GM21526 (cell line): ENCODE data around the gene PLB1.
"Not testable (repeated sequence)": the region's sequence is repeated elsewhere in the genome, so short reads cannot be mapped to it uniquely, and the experiment has no call there.

Source experiments
- ATAC-seq: cut with Tn5 transposase; IDR thresholded peaks from one replicate; pipeline ENCODE4 v1.9.1; 2021; ENCODE audit warnings: moderate library complexity; ENCODE audit not compliant: unreplicated experiment, low FRiP score

PLB1 gene

DNA sequence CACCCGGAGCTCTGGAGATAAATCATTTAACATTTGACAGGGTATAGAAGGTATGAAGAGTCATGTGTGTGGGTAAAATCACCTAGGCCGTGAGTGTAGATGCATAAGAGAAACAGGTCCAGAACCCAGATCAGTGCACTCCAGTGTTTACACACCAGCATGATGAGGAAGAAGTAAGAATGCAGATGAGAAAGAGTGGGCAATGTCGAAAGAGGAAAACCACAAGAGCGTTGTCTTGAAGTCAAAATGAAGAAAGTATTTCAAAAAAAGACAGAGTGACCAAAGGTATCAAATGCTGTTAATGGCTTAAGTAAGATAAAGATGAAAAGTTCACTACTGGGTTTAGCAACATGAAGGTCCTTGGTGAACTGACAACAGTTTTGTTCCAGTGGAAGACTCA lies 32.0 kb upstream of the PLB1 start:
- no peak for ATAC-seq

DNA sequence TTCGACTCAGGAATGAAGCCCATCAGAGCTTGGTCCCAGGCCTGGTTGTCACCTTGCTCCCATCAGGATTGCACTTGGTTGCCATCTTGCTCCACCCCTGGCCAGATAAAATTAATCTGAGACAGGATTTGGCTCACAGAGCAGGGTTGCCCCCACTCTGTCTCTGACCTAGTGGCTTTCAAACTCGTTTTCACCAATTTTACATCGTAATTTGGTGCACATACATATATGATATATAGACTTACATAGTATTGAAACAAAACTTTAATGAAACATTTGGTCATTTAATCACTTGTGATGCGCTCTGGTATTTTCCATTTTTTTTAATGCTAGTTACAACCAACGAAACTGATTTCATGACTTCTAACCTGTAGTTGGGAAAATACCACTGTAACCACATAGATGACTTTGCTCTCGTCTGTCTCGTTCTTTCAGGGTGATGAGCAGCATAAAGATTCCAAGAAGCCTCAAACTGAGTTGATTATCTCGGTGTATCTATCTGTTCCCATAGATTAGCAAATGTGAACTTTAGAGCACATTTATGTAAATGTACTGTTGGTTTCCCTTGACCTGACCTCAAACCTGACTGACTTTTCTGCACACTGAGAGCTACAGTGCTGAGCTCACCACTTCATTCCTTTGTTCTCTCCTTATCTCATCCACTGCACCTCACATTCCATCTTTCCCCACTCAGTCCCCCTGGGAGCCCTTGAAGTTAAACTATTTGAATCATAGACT lies 30.5 kb upstream of the PLB1 start:
- no peak for ATAC-seq

DNA sequence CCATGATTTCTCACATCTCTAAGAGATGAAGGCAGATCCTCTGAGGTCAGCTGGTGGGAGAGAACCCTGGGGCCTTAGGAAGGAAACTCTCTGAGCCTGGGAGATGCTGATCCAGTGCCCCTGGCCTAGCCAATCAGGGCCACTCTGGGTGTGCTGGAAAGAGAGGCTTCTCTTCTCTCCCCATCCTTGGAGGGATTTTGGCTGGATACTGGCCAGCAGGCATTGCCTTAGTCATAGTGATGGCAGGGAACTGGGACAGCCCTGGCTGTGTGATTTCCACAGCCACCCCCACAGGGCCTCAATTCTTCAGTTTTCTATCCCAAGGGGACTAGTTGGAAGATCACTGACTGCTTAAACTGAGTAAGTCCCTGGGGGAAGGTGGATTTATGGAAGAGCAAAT lies 26.6 kb upstream of the PLB1 start:
- no peak for ATAC-seq

DNA sequence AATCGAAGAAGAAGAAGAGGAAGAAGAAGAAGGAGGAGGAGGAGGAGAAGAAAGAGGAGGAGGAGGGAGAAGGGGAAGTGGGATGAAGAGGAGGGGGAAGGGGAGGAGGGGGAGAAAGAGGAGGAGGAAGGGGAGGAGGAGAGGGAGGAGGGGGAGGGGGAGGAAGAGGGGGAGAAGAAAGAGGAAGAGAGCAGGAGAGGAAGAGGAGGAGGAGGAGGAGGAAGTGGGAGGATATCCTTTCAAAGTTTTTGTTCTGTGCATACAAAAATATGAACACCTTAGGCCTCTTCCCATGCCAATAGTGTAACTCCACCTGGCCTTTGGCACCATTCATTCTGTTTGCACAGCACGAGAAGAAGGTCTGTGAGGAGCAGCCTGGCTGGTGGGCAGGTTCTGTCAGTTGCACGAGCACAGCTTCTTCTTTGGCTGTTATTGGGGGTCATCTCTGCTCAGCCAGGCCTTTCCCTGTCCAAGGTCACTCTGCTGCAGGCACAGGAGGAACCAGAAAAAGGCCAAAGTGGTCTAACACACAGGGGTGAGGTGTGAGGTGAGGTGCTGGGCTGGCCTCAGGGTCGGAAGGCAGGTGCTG lies 25.8 kb upstream of the PLB1 start:
- no peak for ATAC-seq

DNA sequence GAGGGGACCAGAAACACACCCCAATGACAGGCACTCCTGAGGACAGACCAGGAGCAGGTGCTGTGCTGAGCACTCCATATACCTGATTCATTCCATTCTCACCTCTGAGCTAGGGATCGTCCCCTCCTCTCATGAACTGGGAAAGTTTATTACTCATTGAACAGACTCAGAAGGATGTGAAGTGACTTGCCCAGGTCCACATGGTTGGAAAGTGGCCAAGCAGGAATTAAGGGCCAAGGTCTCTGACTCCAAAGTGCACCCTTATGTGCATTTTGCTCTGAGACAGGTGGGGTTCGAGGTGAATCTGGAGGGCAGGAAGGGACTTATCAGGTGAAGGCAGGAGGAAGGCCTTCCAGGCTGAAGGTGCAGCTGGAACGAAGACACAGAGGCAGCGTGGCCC lies 25.1 kb upstream of the PLB1 start:
- no peak for ATAC-seq

DNA sequence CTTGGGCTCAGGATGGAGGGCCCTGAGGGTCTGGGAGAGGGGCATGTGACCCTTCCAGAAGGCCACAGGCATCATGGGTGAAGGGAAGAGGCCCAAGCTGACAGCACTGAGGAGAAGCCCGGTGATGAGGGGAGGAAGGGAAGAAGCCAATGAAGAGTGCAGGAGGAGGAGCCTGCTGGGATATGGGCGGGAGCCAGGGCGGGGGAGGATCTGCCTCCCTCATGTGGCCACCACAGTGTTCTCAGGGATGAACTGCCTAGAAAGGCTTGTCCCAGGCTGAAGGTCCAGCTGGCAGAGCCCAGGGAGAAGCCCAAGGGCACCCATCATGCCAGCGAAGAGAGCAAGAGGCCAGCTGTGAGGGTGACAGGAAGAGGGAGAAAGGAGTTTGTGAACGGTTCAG lies 24.6 kb upstream of the PLB1 start:
- ATAC-seq = no peak

DNA sequence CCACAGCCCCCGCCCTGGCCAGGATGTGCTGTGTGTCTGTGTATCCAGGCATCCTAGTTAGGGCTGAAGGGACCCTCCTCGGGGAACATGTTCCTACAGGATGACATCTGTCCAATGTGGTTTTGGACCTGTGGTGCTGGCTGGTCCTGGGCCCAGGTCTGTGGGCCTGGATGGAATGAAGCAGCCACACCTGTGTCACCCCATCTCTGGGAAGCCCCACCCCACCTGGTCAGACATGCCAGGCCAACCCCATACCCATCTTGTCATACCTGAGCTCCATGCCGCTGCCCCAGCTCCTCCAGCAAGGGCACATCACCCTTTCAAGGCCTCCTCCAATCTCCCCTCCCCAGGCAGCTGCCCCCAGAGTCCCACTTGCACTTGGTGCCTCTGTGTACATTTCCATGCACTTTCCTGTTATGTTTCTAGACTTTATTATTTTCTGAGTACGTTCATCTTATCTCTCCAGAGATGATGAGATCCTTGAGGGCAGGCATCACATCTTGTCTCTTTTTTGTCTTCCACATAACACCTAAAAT lies 24.1 kb upstream of the PLB1 start:
- ATAC-seq = no peak

DNA sequence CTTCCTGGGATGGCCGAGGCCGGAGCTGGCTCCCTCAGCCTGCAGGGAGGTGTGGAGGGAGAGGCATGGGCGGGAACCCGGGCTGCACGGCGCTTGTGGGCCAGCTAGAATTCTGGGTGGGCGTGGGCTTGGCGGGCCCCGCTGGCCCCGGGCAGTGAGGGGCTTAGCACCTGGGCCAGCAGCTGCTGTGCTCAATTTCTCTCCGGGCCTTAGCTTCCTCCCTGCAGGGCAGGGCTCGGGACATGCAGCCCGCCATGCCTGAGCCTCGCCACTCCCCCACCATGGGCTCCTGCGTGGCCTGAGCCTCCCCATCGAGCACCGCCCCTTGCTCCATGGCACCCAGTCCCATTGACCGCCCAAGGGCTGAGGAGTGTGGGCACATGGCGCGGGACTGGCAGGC lies 23.2 kb upstream of the PLB1 start:
- not testable (repeated sequence) for ATAC-seq

DNA sequence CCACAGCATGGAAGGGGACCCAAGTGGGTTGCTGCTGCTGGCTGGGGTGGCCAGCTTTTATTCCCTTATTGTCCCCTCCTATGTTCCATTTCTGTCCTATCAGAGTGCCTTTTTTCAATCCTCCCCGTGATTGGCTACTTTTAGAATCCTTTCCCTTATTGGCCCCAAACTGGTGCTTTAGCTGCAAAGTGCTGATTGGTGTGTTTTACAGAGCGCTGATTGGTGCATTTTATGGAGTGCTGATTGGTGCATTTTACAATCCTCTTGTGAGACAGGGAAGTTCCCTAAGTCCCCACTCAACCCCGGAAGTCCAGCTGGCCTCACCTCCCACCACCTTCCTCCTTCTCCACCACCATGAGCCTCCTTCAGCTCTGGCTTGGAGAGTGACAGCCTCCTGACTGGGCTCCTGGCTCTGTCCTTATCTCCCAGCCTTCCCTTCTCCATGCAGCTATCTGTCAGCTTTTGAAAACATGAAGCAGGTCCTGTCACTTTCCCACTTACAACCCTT lies 20.7 kb upstream of the PLB1 start:
- no peak for ATAC-seq

DNA sequence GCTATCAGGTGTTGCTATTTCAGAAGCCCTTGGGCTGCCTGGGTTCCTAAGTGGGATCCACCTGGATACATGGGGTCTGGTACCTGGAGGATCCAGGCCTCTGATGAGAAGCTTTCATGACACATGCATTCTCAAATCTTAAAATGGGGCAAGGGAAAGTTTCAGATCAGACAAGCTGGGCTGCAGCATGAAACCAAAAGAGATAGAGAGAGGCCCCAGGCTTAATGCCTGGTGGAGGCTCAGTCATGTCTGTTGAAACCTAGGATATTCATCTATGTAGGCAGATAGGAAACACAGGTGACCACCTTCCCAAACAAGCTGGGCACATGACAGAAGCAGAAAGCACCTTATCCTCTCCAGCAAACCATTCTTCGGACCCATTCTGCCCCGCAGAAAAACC lies 18.8 kb upstream of the PLB1 start:
- ATAC-seq = no peak

DNA sequence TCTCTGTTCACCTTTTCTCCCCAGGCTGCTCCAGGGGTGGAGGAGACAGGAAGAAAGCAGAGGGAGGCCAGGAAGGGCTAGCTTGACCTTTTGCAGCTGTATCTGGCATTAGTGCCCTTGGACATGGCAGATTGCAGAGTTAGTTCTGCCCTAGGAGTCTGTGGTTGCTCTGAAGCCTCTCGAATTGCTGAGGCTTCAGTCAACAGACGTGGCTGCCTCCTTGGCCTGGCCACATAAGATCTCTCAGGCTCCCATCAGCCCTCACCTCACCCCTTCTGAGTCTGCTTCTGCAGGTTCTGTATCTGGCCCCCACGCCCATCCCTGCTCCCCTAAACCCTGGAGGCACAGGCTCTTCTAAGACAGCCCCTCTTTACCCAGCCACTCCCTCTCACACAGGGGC lies 18.2 kb upstream of the PLB1 start:
- no peak for ATAC-seq

DNA sequence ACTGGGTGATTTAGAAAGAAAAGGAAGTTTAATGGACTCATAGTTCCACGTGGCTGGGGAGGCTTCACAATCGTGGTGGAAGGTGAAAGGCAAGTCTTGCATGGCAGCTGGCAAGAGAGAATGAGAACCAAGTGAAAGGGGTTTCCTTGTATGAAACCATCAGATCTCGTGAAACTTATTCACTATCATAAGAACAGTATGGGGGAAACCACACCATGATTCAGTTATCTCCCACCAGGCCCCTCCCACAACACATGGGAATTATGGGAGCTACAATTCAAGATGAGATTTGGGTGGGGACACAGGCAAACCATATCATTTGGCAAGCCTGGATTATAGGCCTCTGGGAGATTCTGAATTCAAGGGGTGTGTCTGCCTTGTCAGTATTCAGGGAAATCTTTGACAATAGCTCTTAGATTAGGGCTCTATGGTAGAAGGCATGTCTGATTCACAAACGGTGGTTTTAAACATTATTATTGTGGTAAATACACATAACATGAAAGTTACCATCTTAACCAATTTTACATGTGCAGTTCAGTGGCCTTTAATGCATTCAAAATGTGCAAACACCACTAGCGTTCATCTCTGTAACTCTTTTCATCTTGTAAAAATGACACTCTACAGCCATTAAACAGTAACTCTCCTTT lies 15.3 kb upstream of the PLB1 start:
- ATAC-seq = no peak

DNA sequence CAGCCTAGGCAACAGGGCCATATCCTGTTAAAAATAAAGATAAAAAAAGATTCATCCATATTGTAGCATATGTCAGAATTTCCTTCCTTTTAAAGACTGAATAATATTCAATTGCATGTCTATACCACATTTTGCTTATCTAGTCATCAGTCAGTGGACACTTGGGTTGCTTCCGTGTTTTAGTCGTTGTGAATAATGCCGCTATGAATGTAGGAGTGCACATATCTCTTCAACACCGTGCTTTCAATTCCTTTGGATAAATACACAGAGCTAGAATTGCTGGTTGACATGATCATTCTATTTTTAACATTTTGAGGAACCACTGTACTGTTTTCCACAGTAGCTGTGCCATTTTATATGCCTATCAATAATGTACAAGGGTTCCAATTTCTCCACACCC lies 14.0 kb upstream of the PLB1 start:
- no peak for ATAC-seq

DNA sequence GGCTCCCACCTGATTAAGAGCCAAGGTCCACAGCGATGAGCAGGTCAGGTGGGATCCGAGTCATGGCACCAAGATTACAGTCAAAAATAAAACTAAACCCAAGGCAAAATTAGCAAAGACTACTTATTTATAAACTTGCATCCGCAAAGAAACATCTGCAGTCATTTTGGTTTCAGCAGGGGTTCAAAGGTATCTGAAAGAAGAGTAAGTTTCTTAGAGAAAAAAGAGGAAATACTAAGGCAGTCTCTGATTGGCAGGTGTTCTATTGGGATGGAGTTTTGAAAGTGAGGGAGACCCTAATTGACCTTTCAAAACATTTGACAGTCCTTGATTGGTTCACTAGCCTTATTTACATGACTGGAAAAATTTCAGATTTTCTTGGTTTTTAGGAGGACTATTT lies 11.0 kb upstream of the PLB1 start:
- peak; percentile 64 for ATAC-seq

DNA sequence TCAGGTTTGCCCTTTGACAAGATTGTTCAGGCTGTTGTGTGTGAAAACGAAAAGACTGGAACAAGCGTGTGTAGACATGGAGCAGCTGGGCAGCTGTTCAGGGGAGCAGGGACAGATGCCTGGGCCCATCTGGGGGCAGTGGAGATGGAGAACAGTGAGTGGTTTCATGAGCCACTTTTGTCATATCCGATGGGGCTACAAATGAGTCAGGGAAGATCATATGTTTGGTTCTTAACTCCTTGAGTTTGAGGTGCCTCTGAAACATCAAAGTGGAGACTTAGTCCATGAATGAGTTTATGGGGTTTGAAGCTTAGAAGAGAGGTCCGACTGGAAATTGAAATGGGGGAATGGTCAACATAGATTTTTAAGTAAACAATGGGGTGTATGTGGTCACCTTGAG lies 9.3 kb upstream of the PLB1 start:
- no peak for ATAC-seq

DNA sequence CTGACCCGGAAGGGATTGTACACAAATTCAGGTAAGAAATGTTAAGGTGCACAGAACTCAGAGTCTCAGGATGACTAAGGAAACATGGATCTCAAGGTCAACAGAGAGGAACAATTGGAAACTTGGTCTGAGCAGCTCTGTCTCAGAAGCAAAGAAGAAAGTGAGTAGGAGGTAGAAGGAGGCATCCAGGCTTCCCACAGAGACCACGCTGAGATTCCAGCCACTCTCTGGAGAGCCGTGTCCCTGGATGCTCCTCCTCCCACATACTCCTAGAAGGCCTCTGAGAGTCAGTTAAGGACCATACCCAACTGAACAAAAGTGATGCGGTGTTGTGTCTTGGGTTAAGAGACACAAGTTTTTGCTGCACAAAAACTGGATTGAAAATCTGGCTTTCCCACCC lies 8.6 kb upstream of the PLB1 start:
- no peak for ATAC-seq

DNA sequence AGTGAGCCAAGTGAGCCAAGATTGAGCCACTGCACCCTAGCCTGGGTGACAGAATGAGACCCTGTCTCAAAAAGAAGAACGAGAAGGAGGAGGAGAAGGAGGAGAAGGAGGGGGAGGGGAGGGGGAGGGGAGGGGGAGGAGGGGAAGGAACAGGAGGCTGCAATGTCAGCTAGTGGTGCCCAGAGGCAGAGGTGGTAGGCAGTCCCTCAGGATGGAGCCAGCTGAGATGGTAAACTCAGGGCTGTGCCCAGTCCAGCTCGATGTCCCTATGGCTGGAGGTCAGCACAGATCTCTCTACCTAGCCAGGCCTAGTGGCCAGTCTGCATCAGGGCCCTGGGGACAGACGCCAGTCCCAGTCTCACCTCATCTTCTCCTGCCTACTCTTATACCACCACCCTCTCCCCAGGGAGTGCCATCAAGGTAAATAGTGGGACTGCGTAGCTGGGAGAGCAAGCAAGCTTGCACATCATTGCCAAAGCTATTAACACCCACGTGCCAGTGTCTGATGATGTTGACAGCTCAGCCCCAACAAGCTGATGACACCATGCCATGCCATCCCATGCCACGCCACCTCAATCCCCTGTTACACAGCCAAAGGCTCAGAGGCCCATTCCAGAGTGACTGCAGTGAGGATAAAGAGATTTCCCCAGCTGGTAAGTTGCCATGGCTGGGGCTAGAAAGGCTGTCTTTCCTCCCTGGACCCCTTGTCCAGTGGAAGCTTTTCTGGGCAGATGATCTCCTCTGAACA lies 7.6 kb upstream of the PLB1 start:
- ATAC-seq = no peak

DNA sequence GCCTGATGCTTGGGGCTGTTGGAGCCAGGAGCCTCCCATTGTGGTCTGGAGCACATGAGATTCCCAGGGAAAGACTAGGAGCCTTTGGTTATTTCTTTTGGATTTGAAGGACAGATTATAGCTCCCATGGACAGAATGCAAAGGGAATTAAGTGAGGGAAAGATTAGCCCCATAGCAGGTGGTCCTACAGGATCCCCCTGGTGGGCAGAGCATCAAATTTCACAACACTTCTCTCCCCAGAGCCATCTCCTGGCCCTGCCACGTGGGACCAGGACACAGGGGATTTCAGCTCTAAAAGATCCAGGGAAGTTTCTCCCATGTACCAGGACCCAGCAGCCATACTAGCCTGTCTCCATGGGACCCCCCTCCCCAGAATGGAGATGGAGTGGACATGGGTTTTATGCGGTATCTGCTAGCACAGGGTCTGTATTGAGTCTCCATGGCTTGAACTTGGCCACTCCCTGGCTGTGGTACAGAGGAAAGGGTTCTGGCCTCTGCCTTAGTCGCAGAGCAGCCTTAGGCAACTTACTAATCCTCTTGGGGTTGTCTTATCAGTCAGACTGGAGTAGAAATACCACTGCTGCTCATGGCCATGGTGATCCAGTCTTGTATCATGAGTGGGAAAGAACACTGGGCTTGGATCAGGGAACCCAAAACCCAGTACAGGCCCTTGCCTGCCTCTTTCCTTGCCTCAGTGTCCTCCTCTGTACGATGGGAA lies 6.8 kb upstream of the PLB1 start:
- no peak for ATAC-seq

DNA sequence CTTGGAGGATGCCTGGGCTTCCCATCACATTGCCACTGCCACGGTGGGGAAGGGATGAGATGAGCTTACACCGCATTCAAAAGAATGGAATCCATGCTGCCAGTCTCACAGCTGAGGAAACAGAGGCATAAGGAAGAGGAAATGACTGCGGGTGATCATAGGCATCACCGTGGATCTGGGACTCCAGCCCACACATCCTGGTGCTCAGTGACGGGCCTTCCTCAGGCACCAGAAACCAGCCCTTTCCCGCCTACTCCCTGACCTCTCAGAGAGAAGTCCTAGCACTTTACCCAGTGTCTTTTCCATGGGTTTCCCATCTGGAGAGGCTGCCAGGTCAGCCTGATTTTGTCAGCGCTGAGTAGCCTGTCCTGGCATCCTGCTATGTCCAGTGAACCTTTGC lies 5.3 kb upstream of the PLB1 start:
- no peak for ATAC-seq

DNA sequence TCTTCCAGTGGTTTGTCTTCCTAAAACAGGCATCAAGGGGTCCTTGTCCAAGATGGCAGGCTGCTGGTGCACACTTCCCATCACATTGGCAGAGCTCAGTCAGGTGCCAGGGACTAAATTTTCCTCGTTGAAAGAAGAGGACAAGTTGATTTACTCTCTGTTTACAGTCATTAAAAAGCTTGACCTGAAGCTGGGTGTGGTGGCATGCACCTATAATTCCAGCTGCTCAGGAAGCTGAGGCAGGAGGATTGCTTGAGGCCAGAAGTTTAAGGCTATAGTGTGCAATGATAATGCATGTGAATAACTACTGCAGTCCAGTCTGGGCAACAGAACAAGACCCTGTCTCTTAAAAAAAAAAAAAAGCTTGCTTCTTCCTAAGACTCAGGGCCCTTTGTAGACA lies 3.6 kb upstream of the PLB1 start:
- no peak for ATAC-seq
